ENCODE results near the gene TSPAN1.

TSPAN1 gene

DNA sequence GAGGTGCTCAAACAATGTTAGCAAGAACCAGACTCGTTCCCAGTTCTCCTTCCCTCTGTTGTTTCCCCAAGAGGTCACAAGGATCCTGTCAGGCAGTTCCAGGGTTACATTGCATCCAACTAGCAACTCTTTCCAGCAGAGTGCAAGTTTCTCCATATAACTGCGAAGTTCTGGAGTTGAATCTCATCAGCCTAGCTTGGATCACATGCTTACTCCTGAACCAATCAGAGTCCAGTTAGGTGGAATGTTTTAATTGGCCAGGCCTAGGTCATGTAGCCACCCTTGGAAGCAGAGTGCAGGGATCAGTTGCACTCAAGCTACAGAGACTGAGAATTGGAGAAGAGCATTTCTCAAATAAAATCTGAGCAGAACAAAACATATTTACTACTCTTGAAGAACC lies 26.6 kb upstream of the TSPAN1 start:
- no peak for DNase-seq (ENCODE audit: insufficient read length, low spot score)
- no peak for FAIRE-seq

DNA sequence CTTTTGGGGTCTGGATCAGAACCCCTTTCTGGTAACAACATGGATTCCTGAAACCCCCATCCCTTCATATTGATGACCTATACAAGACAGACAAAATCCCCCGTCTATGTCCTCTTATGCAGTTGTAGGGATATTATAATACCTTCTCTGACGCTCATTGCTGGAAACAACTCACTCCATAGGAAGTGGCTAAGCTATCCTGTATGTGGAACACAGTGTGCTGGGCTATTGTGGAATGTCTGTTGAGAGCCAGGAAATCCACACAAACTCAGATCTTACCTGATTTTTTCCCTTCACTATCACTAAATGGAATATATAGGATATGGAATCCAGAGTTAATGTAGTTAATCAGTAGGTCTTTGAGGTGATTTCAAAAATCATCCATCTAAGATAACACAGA lies 24.8 kb upstream of the TSPAN1 start:
- FAIRE-seq, result no peak
- no peak for DNase-seq (ENCODE audit: insufficient read length, low spot score)
- TF ChIP-seq CTCF (IDR thresholded peaks at IDR 0.05; ENCODE audit: insufficient read depth, missing control alignments), result no peak

More for the DNA sequence above, 26.6 kb upstream of the TSPAN1 start:
- no peak for TF ChIP-seq CTCF (IDR thresholded peaks at IDR 0.05; ENCODE audit: insufficient read depth, missing control alignments)

- TF ChIP-seq CTCF (IDR thresholded peaks at IDR 0.05; ENCODE audit: insufficient read depth, missing control alignments), result no peak
- no peak for DNase-seq (ENCODE audit: insufficient read length, low spot score)
- no peak for FAIRE-seq
Measured at GRCh38 chr1:46152016-46152415, 22.9 kb upstream of the TSPAN1 start.

- DNase-seq (ENCODE audit: insufficient read length, low spot score), result no peak
- no peak for FAIRE-seq
- no peak for TF ChIP-seq CTCF (IDR thresholded peaks at IDR 0.05; ENCODE audit: insufficient read depth, missing control alignments)
Measured at GRCh38 chr1:46153228-46153627, 21.7 kb upstream of the TSPAN1 start.

DNA sequence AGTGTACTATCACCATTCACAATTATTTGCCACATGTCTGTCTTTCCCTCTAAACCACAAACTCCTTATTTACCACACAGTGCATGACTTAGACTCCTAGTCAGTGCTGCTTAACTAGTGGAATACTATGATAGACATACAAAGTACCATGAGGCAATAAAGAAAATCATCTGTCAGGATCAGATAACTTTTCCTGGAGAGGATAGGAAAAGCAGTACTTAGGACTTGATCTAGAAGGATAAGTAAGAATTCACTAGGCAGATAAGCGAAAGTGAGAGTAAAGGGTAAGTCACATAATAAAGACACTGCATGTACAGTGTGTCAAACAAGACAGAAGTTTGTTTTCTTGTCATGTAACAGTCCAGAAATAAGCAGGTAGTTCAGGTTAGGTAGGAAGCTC lies 21.2 kb upstream of the TSPAN1 start:
- TF ChIP-seq CTCF (IDR thresholded peaks at IDR 0.05; ENCODE audit: insufficient read depth, missing control alignments), result no peak
- FAIRE-seq (no peak), DNase-seq (ENCODE audit: insufficient read length, low spot score) (no peak)

DNA sequence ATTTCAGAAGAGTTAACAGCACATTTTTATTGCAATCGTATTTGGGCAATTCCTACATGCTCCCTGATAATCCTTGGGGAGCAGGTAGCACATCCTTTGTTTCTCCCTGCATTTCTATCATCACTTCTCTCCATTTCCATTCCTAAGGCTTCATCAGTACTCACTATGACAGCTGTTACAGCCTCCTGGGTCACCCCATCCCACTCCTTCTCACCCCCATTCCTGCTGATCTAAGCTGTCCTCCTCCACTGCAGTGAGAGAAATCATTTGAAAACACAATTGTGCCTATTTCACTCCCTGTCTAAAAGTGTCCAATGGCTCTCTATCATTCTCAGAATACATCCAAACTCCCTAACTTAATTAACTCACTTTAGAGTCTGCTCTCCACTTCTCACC lies 17.0 kb upstream of the TSPAN1 start:
- FAIRE-seq, result no peak
- no peak for DNase-seq (ENCODE audit: insufficient read length, low spot score)
- no peak for TF ChIP-seq CTCF (IDR thresholded peaks at IDR 0.05; ENCODE audit: insufficient read depth, missing control alignments)

- DNase-seq (ENCODE audit: insufficient read length, low spot score) (no peak), FAIRE-seq (no peak)
- no peak for TF ChIP-seq CTCF (IDR thresholded peaks at IDR 0.05; ENCODE audit: insufficient read depth, missing control alignments)
Measured at GRCh38 chr1:46158312-46159281, 16.3 kb upstream of the TSPAN1 start.
